ENCODE data around the gene RTF2. TPM values are rescaled to one million over a fixed set of nuclear protein-coding genes. Genes with fewer than 3 reads are reported as not detected.

The RTF2 gene
- total RNA-seq, 1 donor from 2014 or later, result 64.7 TPM

- no peak overlapping the region for H3K4me3 Mint-ChIP-seq (ENCODE audit: unreplicated experiment)
- no peaks in the 10 kb centered on the region for H3K9me3 Mint-ChIP-seq (ENCODE audit: low read depth)
- H3K4me1 Mint-ChIP-seq (ENCODE audit: low read depth), result no peaks in the 10 kb centered on the region
- no peaks in the 10 kb centered on the region for H3K27me3 Mint-ChIP-seq (ENCODE audit: low read depth)
- no peak overlapping the region for H3K27ac Mint-ChIP-seq (ENCODE audit: unreplicated experiment)
- no peak for TF ChIP-seq CTCF (IDR thresholded peaks at IDR 0.05)
- no peaks in the 10 kb centered on the region for H3K36me3 Mint-ChIP-seq (ENCODE audit: low read depth)
- no peak for DNase-seq (ENCODE audit: low spot score)
Measured at GRCh38 chr20:56503916-56504315, 35.5 kb downstream of the RTF2 start.

GRCh38 chr20:56504373-56505005, 36.1 kb downstream of the RTF2 start:
- no peaks in the 10 kb centered on the region for H3K36me3 Mint-ChIP-seq (ENCODE audit: low read depth)
- no peak for DNase-seq (ENCODE audit: low spot score)
- no peaks in the 10 kb centered on the region for H3K9me3 Mint-ChIP-seq (ENCODE audit: low read depth)
- no peak overlapping the region for H3K4me3 Mint-ChIP-seq (ENCODE audit: unreplicated experiment)
- peak; percentile 72 for TF ChIP-seq CTCF (IDR thresholded peaks at IDR 0.05)
- no peaks in the 10 kb centered on the region for H3K27me3 Mint-ChIP-seq (ENCODE audit: low read depth)
- no peaks in the 10 kb centered on the region for H3K4me1 Mint-ChIP-seq (ENCODE audit: low read depth)
- peak overlapping the region; percentile 32 for H3K27ac Mint-ChIP-seq (ENCODE audit: unreplicated experiment)

GRCh38 chr20:56506103-56506502, 37.7 kb downstream of the RTF2 start:
- Mint-ChIP-seq H3K4me1 (ENCODE audit: low read depth) (no peaks in the 10 kb centered on the region), H3K27me3 (ENCODE audit: low read depth) (no peaks in the 10 kb centered on the region)

GRCh38 chr20:56511926-56512325, 43.5 kb downstream of the RTF2 start:
- H3K27ac Mint-ChIP-seq (ENCODE audit: unreplicated experiment), result no peak overlapping the region
- TF ChIP-seq CTCF (IDR thresholded peaks at IDR 0.05), result no peak
- no peak for DNase-seq (ENCODE audit: low spot score)
- no peaks in the 10 kb centered on the region for H3K36me3 Mint-ChIP-seq (ENCODE audit: low read depth)
- H3K27me3 Mint-ChIP-seq (ENCODE audit: low read depth), result no peaks in the 10 kb centered on the region
- H3K9me3 Mint-ChIP-seq (ENCODE audit: low read depth), result no peaks in the 10 kb centered on the region
- peaks cover 22% of the 10 kb centered on the region for H3K4me1 Mint-ChIP-seq (ENCODE audit: low read depth)
- no peak overlapping the region for H3K4me3 Mint-ChIP-seq (ENCODE audit: unreplicated experiment)

More at GRCh38 chr20:56506103-56506502, 37.7 kb downstream of the RTF2 start:
- no peak for TF ChIP-seq CTCF (IDR thresholded peaks at IDR 0.05)
- H3K4me3 Mint-ChIP-seq (ENCODE audit: unreplicated experiment), result no peak overlapping the region
- H3K36me3 Mint-ChIP-seq (ENCODE audit: low read depth), result no peaks in the 10 kb centered on the region
- DNase-seq (ENCODE audit: low spot score), result no peak
- H3K27ac Mint-ChIP-seq (ENCODE audit: unreplicated experiment), result no peak overlapping the region
- H3K9me3 Mint-ChIP-seq (ENCODE audit: low read depth), result no peaks in the 10 kb centered on the region

- H3K4me3 Mint-ChIP-seq (ENCODE audit: unreplicated experiment), result no peak overlapping the region
- no peak overlapping the region for H3K27ac Mint-ChIP-seq (ENCODE audit: unreplicated experiment)
- no peak for DNase-seq (ENCODE audit: low spot score)
- peaks cover 7% of the 10 kb centered on the region for H3K36me3 Mint-ChIP-seq (ENCODE audit: low read depth)
- no peaks in the 10 kb centered on the region for H3K27me3 Mint-ChIP-seq (ENCODE audit: low read depth)
- H3K4me1 Mint-ChIP-seq (ENCODE audit: low read depth), result peaks cover 22% of the 10 kb centered on the region
- TF ChIP-seq CTCF (IDR thresholded peaks at IDR 0.05), result no peak
- no peaks in the 10 kb centered on the region for H3K9me3 Mint-ChIP-seq (ENCODE audit: low read depth)
Measured at GRCh38 chr20:56513161-56514150, 45.0 kb downstream of the RTF2 start.
